NCI-H128 (cell line): ENCODE data around the gene ST7L.

Experiments used
- DNase-seq: peaks from one replicate; lab custom pipeline; 2025; ENCODE audit not compliant: unreplicated experiment; lab: John Stamatoyannopoulos, UW

The ST7L gene

DNA sequence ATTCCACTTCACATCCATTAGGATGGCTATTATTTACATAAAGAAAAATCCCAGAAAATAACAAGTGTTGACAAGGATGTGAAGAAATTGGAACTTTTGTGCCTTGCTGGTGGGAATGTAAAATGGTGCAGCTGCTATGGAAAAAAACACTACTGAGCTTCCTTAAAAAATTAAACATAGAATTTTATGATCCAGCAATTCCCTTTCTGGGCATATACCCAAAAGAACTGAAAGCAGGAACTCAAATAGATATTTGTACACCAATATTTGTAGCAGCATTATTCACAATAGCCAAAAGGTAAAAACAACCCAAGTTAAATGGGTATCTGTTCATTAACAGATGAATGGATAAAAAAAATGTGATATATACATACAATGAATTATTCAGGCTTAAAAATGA is 64.5 kb downstream of the ST7L start:
- DNase-seq, result no peak

GRCh38 chr1:112549590-112549989 is 69.4 kb downstream of the ST7L start:
- no peak for DNase-seq

DNA sequence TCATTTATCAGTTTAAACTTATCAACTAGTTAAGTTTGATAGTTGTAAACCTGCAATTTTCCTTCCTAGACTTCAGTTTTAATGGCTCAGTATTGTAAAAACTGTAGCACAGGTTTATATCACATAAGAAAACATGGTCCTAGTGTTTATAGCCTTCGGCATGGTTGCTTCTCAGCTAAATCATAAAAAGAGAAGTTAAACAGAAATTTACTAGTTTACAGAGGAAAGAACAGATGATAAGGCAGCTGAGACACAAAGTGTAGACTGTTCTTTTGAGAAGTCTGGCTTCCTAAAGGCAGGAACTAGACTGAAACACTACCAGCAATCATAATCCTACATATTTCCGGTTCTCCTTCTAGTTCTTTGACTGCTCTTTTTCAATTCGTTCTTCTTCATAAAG is 70.4 kb downstream of the ST7L start:
- DNase-seq, result no peak

DNA sequence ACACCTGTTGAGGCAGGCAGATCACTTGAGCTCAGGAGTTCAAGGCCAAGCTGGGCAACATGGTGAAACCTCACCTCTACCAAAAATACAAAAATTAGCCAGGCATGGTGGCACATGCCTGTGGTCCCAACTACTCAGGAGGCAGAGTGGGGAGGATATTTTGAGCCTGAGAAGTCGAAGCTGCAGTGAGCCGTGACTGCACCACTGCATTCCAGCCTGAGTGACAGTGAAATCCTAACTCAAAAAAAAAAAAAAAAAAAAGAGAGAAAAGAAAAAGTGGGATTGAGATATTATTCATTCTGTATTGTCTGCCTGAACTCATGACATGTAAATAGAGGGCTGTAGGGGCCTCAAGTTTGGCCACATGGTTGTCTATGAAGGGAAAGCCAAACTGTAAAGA is 72.9 kb downstream of the ST7L start:
- no peak for DNase-seq

DNA sequence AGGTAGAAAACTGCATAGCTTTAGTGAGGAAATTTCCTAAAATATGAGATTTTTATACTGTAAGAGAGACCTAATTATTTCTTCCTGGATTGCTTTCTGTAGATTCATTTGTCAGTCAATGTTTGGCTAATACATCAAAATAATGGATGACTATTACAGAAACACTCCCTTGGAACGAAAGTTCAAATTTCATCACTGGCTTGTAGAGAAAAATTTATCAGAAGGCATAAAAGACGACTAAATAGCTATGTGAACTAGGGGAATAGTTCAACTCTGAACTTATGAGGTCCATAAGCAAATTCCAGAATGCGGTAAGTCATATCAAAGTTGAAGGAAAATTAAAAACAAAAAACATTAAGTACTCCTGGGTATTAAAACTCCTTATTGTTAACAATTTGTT is 74.2 kb downstream of the ST7L start:
- DNase-seq, result no peak

- DNase-seq, result no peak
Observed at GRCh38 chr1:112544011-112544688, 74.8 kb downstream of the ST7L start.

GRCh38 chr1:112542206-112542973 is 76.6 kb downstream of the ST7L start:
- DNase-seq, result no peak

DNA sequence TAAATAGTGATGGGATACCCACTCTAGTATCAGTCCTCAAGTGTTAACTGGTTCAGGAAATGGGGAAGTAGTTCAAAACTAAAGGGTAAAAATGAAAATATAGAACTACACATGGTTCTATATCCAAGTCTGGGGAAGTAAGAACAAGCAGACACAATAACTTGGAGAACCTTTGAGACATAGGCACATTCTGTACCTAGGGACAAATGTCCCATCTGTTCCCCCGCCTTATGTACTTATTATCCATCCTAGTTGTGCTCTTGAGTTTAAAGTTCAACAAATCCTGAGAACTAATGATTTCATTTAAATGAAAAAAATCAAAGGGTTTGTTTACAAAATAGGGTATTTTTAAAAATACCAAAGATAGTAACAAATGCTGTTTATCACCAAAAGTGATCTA is 77.6 kb downstream of the ST7L start:
- no peak for DNase-seq

GRCh38 chr1:112540226-112540794 is 78.6 kb downstream of the ST7L start:
- DNase-seq, result no peak

- no peak for DNase-seq
Observed at GRCh38 chr1:112538883-112539282, 80.1 kb downstream of the ST7L start.

- no peak for DNase-seq
Observed at GRCh38 chr1:112537456-112537855, 81.5 kb downstream of the ST7L start.

- no peak for DNase-seq
Observed at GRCh38 chr1:112536561-112536960, 82.4 kb downstream of the ST7L start.

GRCh38 chr1:112533029-112533428 is 85.9 kb downstream of the ST7L start:
- no peak for DNase-seq

- no peak for DNase-seq
Observed at GRCh38 chr1:112532064-112532463, 86.9 kb downstream of the ST7L start.

DNA sequence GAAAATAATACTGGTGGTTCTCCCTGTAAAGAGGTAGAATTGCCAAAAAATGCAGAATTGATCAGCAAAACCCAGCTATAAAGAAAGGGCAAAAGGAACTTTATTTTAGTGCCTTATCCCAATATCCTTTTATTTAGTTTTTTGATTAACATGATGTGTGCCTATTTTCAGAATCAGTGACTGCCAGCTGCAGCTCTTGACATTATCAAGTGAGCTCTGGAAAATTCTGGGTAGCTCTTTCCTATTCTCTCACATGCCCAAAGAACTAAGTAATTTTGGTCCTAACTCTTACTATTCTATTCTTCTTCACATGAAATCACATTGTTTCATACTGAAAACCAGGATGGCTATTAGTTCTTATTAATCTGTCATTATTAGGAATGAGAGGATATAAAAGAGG is 88.1 kb downstream of the ST7L start:
- DNase-seq, result no peak

- no peak for DNase-seq
Observed at GRCh38 chr1:112529301-112529700, 89.6 kb downstream of the ST7L start.

- DNase-seq, result no peak
Observed at GRCh38 chr1:112528076-112528475, 90.9 kb downstream of the ST7L start.

GRCh38 chr1:112527266-112528010 is 91.5 kb downstream of the ST7L start:
- no peak for DNase-seq

DNA sequence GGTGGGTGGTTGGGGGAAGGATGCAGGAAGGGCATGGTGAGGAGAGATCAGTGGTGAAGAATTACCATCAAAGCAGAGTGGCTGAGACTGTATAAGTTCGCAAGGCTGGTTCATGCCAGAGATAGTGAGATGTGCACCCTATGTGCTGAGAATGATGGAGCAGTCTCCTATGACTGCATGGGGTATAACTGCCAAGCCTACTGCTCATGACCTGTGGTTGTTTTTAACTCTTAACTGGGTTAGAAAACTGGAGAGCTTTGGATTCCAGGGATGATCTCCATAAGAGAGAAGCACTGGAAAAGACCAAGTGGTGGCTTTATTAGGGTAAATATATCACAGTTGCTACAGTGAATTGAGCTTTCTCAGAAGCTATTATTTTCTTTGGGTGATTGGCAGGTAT is 94.0 kb downstream of the ST7L start:
- DNase-seq, result no peak

DNA sequence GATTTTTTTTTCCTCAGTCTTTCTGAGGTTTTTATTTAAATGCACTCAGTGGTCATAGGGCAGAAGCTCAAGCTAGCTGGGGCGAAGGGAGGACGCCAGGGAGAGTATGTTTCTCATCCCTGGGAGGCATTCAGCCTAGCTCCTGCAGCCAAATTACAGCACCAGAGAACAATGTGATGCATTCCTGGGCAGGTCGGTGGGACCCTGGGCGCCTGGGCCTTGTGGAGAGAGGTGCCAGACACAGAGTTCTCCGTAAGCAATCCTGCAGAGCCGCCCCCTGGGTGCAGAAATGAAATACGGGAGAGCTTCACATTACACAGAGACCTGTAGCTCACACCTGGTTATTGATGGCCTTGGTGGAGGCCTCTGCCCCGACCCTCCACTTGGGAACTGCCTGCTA is 94.7 kb downstream of the ST7L start:
- DNase-seq, result no peak

GRCh38 chr1:112522621-112523020 is 96.3 kb downstream of the ST7L start:
- no peak for DNase-seq

DNA sequence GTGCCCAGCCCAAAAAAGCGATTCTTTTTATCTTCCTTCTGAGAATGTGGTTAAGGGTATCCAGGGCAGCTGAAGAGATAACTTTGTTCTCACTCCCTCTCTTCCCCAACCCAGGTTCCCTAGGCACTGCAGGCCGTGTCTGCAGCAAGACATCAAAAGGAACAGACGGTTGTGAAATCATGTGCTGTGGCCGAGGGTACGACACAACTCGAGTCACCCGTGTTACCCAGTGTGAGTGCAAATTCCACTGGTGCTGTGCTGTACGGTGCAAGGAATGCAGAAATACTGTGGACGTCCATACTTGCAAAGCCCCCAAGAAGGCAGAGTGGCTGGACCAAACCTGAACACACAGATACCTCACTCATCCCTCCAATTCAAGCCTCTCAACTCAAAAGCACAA is 98.8 kb downstream of the ST7L start:
- DNase-seq, result no peak
